HG03025 (cell line): ENCODE measurements around the gene GYS1.

Experiments used
- ATAC-seq: cut with Tn5 transposase; IDR thresholded peaks from one replicate; pipeline ENCODE4 v1.9.1; 2021; ENCODE audit warnings: mild to moderate bottlenecking, moderate library complexity; ENCODE audit not compliant: unreplicated experiment, low FRiP score

The GYS1 gene

GRCh38 chr19:48991011-48991609 lies 2.0 kb downstream of the GYS1 start:
- no peak for ATAC-seq

- no peak for ATAC-seq
Measured at GRCh38 chr19:48990400-48990799, 2.7 kb downstream of the GYS1 start.

- ATAC-seq, result no peak
Measured at GRCh38 chr19:48989701-48990291, 3.3 kb downstream of the GYS1 start.

- no peak for ATAC-seq
Measured at GRCh38 chr19:48988860-48989259, 4.2 kb downstream of the GYS1 start.

GRCh38 chr19:48988286-48988685 lies 4.8 kb downstream of the GYS1 start:
- no peak for ATAC-seq

- ATAC-seq, result no peak
Measured at GRCh38 chr19:48987323-48987722, 5.8 kb downstream of the GYS1 start.

- no peak for ATAC-seq
Measured at GRCh38 chr19:48986211-48986610, 6.9 kb downstream of the GYS1 start.

- ATAC-seq, result no peak
Measured at GRCh38 chr19:48985711-48986110, 7.4 kb downstream of the GYS1 start.

GRCh38 chr19:48982280-48982679 lies 10.8 kb downstream of the GYS1 start:
- ATAC-seq, result no peak

GRCh38 chr19:48977061-48977460 lies 16.0 kb downstream of the GYS1 start:
- ATAC-seq, result no peak

- no peak for ATAC-seq
Measured at GRCh38 chr19:48975947-48976847, 16.9 kb downstream of the GYS1 start.

GRCh38 chr19:48970923-48971395 lies 22.1 kb downstream of the GYS1 start:
- ATAC-seq, result no peak

- ATAC-seq, result no peak
Measured at GRCh38 chr19:48970139-48970766, 22.9 kb downstream of the GYS1 start.

- no peak for ATAC-seq
Measured at GRCh38 chr19:48969276-48970138, 23.6 kb downstream of the GYS1 start.

- ATAC-seq, result no peak
Measured at GRCh38 chr19:48968813-48969218, 24.3 kb downstream of the GYS1 start.

- ATAC-seq, result no peak
Measured at GRCh38 chr19:48968179-48968661, 24.9 kb downstream of the GYS1 start.

GRCh38 chr19:48967346-48968178 lies 25.5 kb downstream of the GYS1 start:
- no peak for ATAC-seq

- ATAC-seq, result no peak
Measured at GRCh38 chr19:48966541-48967345, 26.4 kb downstream of the GYS1 start.
